ENCODE data around the gene MUCL3. TPM values are rescaled to one million over a fixed set of nuclear protein-coding genes. Genes with fewer than 3 reads are reported as not detected.
"Not testable (repeated sequence)": the region's sequence is repeated elsewhere in the genome, so short reads cannot be mapped to it uniquely, and the experiment has no call there.

The MUCL3 gene, protein sequence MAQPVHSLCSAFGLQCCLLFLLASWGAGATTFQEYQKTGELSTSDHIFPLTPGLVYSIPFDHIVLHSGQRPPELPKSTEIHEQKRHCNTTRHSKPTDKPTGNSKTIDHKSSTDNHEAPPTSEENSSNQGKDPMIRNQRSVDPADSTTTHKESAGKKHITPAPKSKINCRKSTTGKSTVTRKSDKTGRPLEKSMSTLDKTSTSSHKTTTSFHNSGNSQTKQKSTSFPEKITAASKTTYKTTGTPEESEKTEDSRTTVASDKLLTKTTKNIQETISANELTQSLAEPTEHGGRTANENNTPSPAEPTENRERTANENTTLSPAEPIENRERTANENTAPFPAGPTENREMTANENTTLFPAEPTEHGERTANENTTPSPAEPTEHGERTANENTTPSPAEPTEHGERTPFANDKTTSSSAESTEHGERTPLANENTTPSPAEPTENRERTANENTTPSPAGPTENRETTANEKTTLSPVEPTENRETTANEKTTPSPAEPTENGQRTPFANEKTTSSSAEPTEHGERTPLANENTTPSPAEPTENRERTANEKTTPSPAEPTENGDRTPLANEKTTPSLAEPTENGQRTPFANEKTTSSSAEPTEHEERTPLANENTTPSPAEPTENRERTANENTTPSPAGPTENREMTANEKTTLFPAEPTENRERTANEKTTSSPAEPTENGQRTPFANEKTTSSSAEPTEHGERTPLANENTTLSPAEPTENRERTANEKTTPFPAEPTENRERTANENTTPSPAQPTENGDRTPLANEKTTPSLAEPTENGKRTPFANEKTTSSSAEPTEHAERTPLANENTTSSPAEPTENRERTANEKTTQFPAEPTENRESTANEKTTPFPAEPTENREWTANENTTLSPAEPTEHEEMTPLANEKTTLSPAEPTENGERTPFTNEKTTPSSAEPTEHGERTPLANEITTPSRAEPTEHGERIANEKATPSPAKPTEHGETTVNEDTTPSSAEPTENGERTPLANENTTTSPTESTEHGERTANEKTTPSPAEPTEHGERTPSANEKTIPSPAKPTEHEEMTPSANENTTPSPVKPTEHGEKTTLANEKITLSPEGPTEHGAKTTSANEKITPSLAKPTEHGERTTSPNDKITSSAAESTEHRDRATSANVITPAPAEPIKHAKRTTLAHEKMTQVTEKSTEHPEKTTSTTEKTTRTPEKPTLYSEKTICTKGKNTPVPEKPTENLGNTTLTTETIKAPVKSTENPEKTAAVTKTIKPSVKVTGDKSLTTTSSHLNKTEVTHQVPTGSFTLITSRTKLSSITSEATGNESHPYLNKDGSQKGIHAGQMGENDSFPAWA (N-terminal part only)
- not detected for total RNA-seq

DNA sequence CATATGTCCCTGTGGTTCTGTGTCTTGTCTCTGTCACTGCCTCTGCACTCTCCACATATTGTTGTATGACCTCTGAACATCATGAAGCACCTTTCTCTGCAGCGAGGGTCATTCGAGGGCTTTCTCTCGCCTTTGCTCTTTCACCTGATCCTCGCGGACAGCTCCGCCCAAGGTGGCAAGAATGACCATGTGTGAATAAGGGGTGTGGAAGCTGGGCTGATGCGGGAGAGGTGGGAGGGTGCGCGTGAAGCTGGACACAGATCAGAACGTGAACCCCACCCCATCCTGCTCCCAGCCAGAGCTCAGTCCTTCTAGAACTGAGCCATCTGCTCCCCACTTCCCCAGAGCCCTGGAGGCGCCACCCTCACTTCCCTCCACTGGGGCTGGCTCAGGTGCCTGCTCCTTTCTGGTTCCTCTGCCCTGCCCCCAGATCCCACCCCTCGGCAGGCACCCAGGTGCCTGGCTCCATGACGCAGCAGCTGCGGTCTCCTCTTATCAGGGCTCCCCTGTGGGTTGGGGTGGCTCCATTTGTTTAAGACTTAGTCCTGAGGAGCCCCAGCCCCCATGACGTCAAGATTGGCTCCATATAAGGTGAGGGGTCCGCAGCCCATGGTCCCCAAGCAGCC lies at the start of gene MUCL3:
TSS of gene MUCL3 (plus strand) at position 613 of the 626 bp plus-strand sequence. CDS start 27 bp downstream, outside the sequence.
- DNase-seq (ENCODE audit: low spot score) (no peak), ATAC-seq (no peak)

DNA sequence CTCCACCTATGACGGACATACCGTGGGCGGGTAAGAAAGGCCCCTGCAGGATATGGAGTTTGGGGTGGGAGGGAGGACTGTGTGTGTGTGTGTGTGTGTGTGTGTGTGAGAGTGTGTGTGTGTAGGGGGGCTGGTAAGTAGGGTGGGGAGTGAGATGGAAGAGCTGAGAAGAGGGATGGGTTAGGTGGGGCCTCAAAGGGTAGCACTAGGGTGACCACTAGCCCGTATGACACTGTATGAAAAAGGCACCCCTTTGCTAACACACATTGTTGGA lies 49.4 kb upstream of the MUCL3 start:
- ATAC-seq (no peak), DNase-seq (ENCODE audit: low spot score) (no peak)

DNA sequence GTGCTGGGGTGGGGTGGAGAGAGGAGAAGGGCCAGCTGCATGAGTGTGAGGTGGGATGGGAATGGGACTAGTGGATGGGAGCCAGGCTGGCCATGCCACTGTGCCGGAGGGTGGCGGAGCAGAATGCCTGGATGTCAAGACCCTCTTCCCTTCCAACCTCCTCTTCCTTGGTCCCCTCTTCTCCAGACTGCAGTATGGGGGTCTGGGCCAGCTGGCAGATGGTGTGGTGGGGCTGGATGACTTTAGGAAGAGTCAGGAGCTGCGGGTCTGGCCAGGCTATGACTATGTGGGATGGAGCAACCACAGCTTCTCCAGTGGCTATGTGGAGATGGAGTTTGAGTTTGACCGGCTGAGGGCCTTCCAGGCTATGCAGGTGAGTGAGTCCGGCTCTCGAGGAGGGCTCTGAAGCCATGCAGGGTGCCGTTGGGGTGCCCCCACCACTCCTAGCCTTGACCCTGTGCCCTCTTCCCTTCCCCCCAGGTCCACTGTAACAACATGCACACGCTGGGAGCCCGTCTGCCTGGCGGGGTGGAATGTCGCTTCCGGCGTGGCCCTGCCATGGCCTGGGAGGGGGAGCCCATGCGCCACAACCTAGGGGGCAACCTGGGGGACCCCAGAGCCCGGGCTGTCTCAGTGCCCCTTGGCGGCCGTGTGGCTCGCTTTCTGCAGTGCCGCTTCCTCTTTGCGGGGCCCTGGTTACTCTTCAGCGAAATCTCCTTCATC lies 48.8 kb upstream of the MUCL3 start:
- DNase-seq (ENCODE audit: low spot score) (no peak), ATAC-seq (no peak)

DNA sequence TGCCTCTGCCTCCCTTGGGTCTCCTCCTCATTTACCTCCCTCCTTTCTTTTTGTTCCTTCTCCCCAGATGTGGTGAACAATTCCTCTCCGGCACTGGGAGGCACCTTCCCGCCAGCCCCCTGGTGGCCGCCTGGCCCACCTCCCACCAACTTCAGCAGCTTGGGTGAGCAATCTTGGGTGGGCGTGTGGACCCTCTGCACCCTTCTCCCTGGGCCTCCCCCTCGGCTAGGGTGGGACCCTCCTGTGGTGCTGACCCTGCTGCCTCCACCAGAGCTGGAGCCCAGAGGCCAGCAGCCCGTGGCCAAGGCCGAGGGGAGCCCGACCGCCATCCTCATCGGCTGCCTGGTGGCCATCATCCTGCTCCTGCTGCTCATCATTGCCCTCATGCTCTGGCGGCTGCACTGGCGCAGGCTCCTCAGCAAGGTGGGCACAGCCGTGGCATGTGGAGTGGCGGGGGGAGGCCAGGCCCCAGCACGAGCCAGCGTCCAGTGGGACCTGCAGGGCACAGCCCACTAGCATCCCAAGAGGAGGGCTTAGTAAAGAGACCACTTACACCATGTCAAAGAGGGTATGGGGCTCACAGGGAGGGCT lies 47.7 kb upstream of the MUCL3 start:
- ATAC-seq (no peak), DNase-seq (ENCODE audit: low spot score) (no peak)

DNA sequence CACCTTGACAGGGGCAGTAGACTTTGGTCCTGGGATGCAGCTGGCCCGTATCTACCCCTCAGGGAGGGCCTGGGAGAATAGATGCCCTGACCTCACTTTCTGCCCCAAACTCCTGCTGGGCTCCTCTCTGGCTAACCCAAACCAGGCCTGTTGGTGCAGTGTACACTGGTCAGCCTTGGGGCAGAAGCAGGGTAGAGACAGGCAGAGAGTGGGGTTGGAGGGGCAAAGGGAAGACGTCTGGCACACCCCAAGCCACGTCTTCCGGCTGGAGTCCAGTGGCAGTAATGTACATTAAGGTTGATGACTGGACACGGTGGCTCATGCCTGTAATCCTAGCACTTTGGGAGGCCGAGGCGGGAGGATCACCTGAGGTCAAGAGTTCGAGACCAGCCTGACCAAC lies 47.1 kb upstream of the MUCL3 start:
- DNase-seq (ENCODE audit: low spot score), result no peak

DNA sequence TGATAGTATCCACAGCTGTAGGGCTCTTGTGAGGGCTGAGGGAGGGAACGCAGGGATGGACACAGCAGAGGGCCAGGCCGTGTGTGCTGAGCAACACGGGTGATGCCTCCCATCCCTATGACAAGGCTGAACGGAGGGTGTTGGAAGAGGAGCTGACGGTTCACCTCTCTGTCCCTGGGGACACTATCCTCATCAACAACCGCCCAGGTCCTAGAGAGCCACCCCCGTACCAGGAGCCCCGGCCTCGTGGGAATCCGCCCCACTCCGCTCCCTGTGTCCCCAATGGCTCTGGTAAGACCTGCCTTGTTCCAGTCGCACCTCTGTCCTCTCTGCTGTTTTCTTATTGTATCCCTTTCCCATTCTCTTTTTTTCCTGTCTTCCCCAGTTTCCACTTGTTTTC lies 46.4 kb upstream of the MUCL3 start:
- DNase-seq (ENCODE audit: low spot score), result no peak
- no peak for ATAC-seq

More for the DNA sequence above, 47.1 kb upstream of the MUCL3 start:
- ATAC-seq, result no peak

DNA sequence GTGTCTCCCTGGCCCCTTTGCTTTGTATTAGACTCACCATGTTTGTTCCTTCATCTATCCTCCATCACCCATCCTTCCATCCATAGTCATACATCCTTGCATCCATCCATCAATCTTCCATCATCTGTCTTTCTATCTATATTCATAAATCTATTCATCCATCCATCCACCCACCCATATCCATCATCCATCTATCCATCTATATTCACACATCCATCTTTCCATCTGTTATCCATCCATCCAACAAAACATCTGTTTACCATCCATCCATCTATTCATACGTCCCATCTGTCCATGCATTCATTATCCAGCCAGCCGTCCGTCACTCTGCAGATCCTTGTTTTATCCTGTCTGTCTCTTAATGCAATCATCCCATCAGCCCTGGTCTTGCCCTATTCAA lies 45.8 kb upstream of the MUCL3 start:
- ATAC-seq (no peak), DNase-seq (ENCODE audit: low spot score) (no peak)

DNA sequence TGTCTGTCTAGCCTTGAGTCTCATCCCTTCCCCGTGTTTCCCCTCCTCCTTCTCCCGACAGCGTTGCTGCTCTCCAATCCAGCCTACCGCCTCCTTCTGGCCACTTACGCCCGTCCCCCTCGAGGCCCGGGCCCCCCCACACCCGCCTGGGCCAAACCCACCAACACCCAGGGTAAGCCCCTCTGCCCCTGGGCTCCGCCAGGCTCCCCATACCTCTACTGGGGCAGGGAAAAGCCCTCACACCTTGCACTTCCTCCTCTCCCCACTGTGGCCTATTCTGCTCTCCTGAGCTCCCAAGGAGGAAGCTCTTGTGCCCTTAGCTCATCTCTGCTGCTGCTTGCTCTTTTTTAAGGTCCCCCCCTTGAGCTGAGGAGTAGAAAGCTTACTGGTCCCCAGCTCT lies 45.4 kb upstream of the MUCL3 start:
- ATAC-seq (no peak), DNase-seq (ENCODE audit: low spot score) (no peak)

DNA sequence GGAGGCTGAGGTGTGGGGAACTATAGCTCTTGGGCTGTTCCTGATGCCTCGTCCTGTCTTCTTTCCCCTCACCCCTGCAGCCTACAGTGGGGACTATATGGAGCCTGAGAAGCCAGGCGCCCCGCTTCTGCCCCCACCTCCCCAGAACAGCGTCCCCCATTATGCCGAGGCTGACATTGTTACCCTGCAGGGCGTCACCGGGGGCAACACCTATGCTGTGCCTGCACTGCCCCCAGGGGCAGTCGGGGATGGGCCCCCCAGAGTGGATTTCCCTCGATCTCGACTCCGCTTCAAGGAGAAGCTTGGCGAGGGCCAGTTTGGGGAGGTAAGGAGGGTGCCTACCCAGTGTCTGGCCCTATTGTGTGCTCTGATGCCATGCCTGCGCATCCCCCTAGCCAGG lies 44.2 kb upstream of the MUCL3 start:
- DNase-seq (ENCODE audit: low spot score), result no peak
- ATAC-seq, result no peak

DNA sequence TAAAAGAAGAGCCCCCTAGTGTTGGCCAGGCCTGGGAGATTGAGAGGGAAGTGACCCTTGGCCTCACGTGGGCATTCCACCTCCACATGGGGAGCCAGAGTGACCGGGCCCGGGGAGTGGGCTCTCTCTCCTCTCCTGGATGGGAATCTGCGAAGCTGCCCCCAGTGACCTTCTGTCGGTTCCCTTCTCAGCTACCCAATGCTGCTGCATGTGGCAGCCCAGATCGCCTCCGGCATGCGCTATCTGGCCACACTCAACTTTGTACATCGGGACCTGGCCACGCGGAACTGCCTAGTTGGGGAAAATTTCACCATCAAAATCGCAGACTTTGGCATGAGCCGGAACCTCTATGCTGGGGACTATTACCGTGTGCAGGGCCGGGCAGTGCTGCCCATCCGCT lies 42.9 kb upstream of the MUCL3 start:
- ATAC-seq (no peak), DNase-seq (ENCODE audit: low spot score) (no peak)

DNA sequence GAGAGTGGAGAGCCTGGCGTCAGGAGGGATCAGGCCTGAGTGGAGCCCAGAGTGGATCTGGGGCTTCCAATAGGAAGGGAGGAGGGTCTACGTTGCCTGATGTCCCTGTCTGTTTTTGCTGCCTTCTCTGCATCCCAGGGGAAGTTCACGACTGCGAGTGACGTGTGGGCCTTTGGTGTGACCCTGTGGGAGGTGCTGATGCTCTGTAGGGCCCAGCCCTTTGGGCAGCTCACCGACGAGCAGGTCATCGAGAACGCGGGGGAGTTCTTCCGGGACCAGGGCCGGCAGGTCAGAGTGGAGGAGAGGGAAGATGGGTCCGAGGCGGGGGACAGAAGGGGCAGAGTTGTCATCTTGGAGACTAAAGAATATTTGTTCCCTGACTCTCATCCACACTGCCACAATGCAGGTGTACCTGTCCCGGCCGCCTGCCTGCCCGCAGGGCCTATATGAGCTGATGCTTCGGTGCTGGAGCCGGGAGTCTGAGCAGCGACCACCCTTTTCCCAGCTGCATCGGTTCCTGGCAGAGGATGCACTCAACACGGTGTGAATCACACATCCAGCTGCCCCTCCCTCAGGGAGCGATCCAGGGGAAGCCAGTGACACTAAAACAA lies 41.9 kb upstream of the MUCL3 start:
- DNase-seq (ENCODE audit: low spot score) (no peak), ATAC-seq (no peak)

DNA sequence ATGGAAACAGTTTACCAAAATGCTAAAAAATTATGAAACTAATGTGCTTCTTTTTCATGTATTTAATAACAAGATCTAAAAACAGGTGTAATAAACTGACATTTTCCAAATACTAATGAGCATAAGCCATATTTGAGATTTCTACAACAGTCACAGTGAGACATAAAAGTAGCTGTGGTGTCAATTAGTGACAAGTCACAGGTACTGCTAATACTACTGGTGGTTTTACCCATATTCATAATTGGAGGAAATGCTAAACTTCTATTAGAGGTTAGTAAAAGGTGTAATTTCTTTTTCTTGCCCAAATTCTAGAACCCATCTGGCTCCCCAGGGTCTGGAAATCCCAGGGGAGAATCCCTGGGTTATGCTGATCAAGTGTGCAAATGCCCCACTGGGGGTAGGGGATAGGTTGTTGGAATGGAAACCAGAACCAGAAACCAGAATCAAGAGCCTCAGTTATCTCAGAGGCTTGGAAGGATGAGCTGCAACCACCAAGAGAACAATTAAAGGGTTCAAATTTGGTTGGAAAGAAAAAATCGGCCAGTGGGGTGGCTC lies 39.8 kb upstream of the MUCL3 start:
- no peak for ATAC-seq
- DNase-seq (ENCODE audit: low spot score), result no peak

DNA sequence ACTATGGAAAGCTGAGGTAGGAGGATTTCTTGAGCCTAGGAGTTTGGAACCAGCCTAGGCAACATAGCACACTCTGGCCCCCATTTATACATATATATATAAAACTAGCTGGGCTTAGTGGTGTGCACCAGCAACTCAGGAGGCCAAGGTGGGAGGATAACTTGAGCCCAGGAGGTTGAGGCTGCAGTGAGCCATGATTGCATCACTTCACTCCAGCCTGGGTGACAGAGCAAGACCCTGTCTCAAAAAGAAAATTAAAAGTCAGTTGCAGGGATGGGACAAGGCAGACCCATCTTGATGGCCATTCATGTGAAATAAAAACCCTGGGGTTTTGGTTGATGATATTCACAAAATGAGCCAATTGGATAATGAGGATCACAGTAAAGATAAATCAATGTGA lies 39.3 kb upstream of the MUCL3 start:
- no peak for DNase-seq (ENCODE audit: low spot score)
- ATAC-seq, result no peak

DNA sequence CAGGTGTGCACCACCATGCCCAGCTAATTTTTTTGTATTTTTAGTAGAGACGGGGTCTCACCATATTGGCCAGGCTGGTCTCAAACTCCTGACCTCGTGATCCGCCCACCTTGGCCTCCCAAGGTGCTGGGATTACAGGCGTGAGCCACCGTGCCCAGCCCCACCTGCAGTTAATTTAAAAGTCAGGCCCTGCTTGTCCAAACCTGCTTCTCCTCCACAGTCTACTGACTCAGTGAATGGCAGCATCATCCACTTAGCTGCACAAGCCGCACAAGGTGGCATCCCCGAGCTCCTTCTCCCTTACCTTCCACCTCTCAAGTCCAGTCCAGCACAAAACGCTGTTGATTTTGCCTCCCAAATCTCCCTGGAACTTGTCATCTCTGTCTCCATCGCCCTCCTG lies 38.6 kb upstream of the MUCL3 start:
- DNase-seq (ENCODE audit: low spot score); ATAC-seq: not testable (repeated sequence)

DNA sequence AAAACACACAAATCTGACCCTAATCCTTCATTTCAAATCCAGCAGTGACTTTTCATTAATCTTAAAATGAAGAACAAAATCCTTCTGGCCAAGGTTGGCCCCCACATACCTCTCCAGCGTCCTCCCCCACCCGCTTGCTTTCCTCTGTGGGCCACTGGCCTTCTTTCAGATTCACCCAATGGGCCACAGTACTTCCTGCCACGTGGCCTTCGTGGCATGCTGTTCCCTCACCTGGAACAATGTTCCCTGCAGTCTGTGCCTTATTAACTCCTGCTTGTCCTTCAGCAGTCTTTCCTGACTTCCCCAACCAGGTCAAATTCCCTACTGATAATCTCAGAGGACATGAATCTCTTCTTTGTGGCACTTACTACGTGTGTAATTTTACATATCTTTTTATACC lies 38.1 kb upstream of the MUCL3 start:
- DNase-seq (ENCODE audit: low spot score) (no peak), ATAC-seq (no peak)

DNA sequence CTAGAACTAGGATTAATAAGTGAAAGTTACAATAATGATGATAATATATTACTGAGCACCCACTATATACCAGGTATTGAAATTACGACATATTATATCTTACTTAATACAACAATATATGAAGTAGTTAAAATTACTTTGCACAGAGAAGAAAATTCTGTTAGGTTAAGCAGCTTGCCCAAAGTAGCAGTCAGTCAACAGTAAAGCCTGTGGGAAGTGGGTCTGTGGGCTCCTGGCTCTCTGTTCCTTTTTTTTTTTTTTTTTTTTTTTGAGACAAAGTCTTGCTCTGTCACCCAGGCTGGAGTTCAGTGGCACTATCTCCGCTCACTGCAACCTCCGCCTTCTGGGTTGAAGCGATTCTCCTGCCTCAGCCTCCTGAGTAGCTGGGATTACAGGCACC lies 37.5 kb upstream of the MUCL3 start:
- no peak for ATAC-seq
- no peak for DNase-seq (ENCODE audit: low spot score)

DNA sequence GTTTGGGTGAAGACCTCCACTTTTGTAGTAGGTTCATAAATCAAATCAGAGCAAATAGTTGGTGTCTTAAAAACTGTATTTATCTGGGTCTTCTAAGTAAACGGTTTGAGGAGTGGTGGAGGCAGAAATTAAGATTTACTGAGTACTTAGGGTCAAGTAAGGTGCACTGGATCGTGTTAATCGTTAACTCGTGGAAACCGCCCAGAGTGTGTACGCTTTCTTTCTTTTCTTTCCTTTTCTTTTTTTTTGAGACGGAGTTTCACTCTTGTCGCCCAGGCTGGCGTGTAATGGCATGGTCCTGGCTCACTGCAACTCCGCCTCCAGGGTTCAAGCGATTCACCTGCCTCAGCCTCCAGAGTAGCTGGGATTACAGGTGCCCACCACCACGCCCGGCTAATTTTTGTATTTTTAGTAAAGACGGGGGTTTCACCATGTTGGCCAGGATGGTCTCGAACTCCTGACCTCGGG lies 33.4 kb upstream of the MUCL3 start:
- ATAC-seq, result peak; percentile 67
- peak; percentile 71 for DNase-seq (ENCODE audit: low spot score)

DNA sequence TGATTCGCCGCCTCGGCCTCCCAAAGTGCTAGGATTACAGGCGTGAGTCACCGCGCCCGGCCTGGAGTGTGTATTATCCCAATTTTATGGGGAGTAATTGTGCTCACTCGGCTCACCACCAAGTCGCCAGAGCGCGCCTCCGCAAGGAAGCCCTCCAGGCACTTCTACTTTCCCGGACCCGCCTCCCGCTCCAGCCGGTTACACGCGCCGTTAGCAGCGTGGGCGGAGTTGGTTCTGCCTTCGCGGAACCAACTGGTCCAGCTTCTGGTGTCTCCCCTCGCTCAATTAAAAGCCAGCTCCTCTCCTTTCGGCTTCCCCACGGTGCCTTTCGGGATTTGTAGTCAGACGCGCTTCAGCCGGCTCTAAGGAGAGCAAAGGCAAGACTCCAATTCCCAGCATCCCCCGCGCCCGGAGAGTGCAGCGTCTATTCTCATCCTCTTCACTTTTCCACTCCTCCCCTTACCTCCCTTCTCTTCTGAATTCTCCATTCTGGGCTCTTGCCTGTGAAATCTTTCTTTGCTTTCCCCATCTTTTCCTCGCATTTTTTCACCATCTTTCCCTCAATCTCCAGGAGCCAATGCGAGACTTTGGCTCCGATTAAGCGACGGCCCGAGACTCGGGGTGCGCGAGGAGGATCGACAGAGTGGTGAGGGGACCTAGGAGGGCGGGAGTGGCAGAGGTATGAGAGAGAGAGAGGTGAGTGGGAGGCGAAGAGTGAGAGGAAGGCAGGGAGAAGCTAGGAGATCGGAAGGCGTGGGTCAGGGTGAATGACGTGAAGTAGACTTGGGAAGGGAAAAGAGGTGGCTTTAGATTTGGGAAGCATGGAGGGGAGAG lies 32.8 kb upstream of the MUCL3 start, which contains the start of gene GTF2H4:
TSS of gene GTF2H4 (plus strand) at position 450 of the 834 bp plus-strand sequence.
- peak; percentile 97 for DNase-seq (ENCODE audit: low spot score)

More for the DNA sequence above, 32.8 kb upstream of the MUCL3 start, which contains the start of gene GTF2H4:
- ATAC-seq, result peak; percentile 97
